Activated CD8-positive, alpha-beta memory T cell treated with anti-CD3 and anti-CD28 coated beads, Interleukin-2, amount 50 U/mL, for 4 hours (primary cell): ENCODE data around the gene SLC22A4.

ENCODE experiments used
- DNase-seq: peaks from one replicate; pipeline ENCODE4 v3.0.0-alpha.2; 2020

The SLC22A4 gene

DNA sequence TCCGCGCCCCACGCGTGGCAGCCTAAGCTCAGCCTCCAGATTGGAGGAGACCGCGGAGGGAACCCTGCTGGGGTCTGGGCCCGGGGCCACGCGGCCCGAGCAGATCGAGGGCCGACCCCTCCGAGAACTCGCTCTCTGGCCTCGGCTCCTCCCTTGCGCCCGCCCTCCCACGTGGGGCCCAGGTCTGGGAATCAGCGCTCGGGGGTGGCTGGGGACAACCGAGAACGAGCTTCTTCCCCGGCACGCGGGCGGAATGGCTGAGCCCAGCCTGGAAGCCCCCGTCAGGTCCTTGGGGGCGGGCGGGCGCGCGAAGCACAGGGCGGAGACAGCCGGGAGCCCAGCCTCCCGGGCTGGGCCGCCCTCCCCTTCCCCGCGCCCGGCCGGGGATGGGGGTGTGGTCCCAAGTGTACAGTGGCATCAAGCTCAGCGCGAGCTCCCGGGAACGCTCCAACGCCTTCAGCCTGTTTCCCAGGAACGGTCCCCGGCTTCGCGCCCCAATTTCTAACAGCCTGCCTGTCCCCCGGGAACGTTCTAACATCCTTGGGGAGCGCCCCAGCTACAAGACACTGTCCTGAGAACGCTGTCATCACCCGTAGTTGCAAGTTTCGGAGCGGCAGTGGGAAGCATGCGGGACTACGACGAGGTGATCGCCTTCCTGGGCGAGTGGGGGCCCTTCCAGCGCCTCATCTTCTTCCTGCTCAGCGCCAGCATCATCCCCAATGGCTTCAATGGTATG, at the start of gene SLC22A4:
SLC22A4 (plus strand) TSS at position 403 of the 736 bp plus-strand sequence; CDS start at position 626, 223 bp downstream.
- peak; percentile 83 for DNase-seq

DNA sequence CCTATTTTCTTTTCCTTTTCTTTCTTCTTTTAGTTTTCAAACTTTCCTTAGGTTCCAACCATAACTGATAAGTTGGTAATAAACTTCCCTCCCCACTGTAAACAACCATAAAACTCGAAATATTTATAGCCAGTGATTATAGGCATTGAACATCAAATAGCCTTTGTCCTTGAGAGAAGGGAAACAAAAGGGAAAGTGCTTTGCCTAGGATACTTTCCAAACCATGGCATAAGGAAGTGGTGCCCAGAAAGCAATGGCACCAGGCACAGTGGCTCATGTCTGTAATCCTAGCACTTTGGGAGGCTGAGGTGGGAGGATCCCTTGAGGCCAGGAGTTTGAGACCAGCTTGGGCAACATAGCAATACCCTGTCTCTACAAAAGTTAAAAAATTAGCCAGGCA, 48.6 kb upstream of the SLC22A4 start:
- DNase-seq, result no peak

DNA sequence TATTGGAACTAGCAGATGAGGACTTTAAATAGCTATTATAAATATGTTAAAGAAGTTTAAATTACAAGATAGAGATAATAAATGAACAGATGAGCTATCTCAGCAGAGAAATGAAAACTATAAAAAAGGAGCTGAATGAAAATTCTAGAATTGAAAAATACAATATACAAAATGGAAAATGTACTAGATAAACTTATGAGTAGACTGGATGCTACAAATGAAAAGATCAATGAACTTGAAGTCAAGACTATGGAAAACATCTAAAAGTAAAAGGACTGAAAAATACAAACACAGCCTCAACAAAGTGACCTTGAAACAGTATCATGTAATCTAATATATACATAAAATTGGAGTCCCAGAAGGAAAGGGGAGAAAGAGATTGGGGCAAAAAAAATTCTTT, 47.4 kb upstream of the SLC22A4 start:
- DNase-seq, result no peak

DNA sequence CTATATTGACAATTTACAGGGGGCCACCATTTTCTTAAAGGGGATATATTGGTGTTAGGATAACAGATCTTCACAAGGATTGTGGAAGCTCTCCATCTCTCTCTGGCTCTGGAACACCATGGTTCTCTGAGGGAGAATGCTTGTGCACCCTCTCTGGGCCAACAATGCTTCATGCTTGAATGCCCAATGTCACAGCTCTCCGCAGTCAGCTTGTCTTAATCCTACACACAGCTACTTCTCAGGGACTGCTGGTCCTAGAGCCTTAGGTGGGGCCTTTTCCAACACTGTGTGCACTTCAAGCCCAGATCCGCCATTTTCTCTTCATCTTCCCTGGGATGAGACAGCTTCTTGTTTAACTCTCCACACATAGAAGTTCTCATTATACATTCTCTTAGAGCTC, 43.6 kb upstream of the SLC22A4 start:
- DNase-seq, result no peak

DNA sequence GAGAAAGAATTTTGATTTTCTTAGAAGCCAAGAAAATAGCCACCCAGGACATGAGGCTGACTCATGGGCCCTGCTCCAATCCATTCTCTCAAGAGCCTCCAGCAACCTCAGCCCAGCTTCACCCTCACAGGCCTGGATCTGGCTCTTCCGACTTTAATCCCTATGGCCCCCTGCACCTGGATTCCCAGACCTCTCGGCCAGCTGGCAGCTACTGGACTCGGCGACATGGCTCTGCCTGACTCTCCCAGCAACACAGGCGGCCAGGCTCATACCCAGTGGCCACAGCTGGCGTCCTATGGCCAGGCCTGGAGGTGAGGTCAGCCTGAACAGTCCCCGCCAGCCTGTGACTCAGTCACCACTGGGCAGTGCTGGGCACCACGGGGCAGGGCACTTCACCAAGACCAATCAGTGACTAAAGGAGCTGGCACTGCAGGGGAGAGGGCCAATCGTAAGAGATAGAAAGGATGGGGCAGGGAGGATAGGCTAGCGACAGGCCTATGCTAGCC, 42.9 kb upstream of the SLC22A4 start:
- no peak for DNase-seq

DNA sequence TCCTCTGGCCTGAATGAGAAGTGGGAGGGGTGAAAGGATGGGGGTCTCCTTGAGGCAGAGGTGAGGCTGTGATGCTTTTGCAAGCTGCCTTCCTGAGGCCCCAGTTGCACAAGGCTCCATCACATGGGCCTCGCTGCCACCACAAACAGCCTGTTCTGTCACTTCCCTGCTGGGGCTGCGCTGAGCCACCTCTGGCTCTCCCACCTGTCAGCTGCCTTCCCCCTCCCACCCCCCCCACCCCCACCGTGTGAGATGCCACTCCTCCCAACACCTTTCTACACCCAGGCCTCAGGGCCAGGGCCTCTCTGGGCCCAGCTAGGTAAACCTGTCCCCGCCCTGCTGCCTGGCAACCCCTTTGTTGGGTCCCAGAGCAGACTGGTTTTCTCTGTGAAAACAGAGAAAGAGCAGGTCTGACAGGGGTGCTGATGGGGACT, 41.2 kb upstream of the SLC22A4 start:
- DNase-seq, result no peak

DNA sequence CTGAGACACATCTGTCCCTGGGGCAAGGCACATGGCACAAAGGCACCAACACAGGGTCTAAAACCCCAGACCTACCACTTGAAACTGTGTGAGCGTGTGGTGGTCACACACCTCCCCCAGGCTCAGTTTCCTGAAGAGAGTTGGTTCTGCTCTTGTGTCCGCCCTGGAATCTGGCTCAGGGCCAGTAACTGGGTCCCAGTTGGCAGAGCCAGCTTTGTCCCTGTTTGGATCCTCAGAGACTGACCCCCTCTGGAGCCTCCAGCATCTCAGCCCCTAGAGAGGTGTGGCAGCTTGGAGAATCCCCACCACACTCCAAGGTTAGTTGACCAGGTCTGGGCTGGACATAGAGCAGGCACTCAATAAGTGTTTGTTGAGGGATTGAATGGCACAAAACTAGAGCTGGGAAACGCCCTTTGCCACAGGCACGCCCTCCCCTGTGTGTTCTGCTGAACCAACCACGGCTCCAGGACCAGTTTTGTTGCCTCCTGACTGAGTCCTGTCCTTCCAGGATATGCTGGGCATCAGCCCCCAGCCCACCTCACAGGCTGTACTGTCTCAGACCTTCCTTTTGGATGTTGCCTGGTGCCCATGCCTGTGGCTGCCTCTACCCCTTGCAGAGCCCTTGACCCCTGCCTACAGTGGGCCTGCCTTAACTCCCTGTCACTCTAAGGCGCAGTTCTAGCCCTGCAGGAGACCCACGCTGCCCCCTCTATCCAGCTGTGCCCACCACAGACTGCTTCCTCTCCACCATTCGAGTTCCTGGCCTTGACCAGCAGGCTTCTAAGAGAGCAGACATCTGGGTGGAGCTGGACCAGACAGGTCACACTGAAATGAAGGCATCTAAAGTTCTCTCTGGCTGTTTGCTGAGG, 40.5 kb upstream of the SLC22A4 start:
- DNase-seq, result peak; percentile 10

DNA sequence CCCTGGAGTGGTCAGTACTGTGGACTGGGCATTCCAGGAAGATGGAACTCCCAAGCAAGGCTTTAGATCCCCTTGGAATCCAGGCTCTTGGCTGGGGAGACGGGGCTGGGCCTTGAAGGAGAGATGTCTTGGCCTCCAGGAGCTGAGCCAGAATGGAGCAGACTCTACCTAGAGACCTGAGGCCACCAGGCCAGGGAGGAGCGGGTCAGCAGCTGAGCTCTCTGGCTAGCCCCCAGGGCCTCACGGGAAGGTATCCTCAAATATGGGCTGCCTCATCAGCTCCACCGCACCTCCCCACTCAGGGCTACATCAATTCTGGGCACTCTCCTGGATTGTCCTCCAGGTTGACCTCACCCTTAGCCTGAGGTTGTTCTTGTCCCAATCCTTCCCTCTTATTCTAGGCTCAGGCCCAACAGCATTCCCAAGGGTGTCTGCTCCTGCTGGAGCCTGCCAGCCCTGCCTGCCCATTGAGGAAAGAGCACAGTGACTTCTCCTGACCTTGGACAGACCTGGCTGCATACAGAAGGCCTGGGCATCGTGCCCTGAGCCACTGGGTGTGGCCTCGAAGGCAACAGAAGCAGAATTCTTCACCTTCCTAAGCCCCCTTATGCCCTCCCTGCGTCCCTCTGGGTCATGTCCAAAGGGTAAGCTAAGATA, 39.7 kb upstream of the SLC22A4 start:
- DNase-seq, result no peak

DNA sequence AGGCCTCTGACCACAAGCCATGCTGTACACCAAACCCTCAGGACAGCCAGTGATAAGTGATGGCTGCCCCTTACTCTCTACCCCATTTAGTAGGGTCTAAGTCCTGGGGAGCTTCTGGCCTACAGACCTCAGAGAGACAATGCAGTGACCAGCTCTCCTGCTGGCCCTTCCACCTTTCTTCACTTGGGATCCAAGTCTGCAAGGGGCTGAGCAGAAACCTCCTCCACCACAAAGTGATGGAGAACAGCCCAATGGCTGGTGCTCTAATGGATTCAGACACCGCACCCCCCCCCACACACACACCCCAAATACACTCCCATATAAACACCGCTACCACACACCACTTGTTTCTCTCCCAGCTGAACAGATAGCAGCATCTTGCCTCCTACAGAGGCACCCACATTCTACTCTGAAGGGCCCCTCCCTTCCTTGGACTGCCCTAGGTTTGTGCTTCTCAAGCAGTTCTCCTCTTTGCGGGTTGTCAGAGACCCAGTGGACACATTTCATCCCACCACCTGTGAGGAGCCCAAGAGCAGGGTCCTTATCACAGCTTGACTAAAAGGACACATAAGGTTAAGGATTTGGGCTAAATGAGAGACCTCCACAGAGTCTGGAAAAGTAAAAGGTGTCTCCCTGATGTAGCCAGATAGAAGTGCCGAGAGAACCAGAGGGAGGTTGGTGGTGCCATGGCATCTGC, 38.0 kb upstream of the SLC22A4 start:
- no peak for DNase-seq

DNA sequence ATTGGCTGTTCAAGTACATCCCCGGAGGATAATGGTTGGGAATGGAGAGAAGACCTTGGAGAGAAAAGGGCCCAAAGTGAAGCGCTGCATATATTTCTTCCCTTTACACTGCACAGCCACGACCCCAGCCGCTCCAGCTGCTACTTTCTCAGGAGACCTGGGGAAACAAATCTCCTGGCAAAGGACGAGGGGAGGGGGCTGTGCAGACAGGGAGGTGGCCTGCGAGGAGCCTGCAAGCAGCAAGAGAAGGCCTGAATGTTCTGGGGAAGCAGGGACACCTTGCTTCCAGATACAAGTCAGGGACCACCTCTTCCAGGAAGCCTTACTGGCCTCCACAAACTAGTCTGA, 37.4 kb upstream of the SLC22A4 start:
- DNase-seq, result no peak

DNA sequence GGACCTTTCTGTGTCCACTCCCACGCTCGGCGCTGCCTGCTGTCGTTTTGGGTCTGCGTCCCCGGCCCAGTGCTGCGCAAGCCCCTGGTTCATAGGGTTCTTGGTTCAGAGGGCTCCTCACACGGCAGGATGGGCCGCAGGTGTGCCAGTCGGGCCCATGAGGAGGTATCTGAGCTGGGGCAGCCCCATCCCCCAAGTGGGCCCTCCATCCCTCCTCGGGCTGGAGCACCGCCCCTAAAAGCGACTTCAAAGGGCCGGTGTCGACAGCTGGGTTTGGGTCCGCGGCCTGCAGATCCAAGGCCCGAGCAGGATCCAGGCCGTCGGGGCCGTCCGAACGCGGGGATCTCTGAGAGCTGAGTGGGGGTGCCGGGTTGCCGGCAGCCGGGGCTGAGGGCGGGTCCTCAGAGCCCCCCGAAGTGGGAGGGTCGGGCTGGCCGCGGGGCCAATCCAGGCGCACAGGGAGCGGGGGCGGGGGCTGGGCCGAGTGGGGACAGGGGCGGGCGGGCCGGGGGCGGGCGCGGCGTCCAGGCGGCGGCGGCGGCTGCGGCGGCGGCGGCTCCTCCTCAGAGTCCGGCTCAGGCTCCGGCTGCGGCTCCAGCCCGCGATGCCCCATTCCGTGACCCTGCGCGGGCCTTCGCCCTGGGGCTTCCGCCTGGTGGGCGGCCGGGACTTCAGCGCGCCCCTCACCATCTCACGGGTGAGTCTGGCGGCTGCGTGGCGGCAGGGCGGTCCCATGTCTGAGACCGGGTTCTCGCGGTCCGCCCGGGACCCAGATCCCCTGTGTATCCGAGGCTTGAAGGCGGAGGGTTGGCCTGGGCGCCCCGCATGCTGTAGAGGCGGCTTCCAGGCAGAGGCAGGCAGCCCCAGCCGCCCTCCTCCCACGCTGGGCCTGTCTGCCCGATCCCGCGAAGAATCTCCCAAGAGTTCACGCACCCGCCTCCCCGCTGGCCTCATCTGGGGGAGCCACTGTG, 36.8 kb upstream of the SLC22A4 start, which contains the start of gene PDLIM4:
PDLIM4 (plus strand) TSS at position 566 of the 971 bp plus-strand sequence; CDS start at position 605, 39 bp downstream.
- DNase-seq, result peak; percentile 13

DNA sequence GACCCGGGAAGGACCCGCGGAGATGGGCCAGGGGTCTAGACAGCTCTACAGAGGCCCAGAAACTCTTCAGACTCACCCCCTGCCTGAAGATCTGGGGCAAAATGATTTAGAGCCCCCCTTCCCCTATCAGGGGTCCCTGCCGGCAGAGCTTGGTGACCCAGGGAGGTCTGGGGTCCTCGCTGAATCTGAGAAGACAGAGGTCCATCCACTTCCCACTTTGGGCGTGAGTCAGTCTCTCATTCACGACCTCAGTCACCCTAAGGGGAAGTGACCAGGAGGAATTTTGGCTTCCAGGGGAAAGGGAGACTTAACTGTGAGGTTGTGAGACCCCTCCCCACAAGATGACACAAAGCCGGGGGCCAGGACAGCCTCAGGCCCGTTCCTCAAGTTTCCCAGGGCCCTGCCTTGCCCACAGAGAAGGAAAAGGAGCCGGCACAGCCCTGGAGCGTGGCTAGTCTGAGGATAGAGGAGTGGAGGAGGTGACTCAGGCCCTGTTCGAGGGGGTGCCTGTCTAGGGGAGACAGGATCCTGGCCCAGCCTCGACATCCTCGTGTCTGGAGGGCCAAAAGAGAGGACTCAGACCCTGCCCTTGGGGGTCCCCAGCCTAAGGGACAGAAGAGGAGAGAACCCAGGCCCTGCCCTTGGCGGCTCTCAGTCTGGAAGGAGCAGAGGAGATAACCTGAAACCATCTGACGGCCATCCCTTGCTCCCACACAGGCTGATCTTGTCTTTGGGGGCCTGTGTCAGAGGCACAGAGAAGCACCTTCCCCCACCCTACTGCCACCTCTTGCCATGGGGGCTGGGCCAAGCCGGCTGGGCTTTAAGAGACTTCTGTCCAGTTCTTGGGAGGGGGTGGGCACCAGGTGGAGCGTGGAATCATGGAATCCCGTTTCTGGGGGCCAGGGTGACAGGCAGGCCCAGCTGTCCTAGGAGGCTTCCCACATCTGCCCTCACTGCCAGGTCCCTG, 35.8 kb upstream of the SLC22A4 start:
- peak; percentile 14 for DNase-seq

DNA sequence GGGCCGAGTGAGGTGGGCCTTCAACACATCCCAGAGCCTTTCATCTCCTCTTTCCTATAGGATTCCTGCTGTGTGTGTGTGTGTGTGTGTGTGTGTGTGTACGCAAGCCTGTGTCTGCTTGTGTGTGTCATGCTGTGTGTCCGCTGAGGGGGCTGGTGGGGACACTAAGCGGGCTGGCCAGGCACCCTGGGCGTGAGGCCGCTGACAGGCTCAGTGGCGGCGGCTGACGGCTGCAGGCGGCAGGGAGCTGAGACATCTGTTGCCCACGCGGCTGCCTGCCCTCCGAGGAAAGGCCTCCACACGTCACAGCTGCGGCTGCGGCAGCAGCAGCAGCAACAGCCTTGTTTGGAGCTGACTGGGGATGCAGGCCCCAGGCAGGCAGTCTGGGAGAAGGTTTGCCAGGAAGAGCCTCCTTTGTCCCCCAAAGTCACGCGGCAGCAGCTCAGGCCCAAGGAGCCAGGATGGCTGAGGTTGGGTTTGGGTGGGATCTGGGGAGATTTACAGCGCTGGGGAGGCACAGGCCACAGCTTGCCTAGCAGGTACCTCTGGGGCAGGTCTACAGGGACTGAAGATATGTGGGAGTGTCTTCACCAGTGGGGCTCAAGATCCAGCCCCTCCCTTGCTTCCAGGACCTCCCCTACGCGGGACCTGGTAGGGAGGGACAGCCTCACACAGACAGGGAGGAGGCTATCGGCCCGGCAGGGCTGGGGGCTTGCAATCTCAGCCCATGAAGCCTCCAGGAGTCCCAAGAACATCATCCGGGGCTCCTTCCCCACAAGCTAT, 34.9 kb upstream of the SLC22A4 start:
- peak; percentile 9 for DNase-seq

DNA sequence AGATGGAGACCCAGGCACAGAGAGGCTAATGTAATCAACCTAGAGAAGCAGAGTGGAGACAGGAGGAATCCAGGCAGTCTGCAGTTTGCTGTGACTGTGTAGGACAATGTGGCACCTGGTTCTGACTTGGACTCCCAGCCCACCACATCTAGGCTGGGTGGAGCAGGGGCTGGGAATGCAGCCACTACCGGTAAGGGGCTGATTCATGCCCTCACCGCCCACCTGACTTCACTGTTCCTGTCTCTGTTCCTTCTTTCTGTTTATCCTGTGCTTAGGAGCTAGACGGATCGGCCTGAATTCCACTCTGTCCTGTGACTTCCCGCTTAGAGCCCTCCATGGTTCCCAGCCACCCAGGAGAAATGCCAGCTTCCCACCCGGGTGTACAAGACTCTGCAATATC, 34.1 kb upstream of the SLC22A4 start:
- peak; percentile 11 for DNase-seq

DNA sequence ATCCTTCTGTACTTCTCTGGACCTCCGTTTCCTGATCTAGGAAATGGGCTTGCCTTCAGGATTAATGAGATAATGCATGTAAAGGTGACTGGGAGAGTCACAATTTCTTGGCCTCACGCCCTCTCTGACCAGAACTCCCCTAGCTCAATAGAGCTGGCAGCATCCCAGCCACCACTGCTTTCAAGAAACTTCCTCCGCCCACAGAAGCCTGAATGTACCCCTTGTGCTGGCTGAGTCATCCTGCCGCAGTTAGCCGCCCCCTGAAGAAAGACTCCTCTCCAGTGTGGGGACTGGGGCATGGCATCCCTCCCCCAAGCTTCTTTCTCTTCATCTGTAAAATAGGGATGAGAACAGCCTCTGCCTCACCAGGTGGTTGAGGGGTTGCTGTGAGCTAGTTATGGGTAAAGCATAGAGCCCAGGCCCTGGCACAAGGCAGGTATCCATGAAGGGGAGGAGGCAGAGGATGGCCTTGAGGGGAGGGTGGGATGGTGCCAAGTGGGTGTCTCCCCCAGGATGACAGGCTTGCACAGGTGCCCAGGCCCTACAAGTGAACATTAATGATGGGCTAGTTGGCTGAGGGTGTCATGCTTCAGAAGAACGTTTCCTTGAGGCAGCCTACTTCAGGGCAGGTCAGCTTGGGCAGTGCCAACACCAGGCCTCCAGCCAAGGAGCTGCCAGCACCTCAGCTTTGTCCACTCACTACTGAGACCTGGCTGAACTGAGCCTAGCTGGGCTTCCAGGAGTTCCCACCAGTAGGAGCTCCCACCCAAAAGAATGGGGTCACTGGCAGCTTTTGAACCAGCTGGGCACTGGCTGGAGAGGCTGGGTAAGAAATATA, 33.3 kb upstream of the SLC22A4 start:
- DNase-seq, result peak; percentile 53

DNA sequence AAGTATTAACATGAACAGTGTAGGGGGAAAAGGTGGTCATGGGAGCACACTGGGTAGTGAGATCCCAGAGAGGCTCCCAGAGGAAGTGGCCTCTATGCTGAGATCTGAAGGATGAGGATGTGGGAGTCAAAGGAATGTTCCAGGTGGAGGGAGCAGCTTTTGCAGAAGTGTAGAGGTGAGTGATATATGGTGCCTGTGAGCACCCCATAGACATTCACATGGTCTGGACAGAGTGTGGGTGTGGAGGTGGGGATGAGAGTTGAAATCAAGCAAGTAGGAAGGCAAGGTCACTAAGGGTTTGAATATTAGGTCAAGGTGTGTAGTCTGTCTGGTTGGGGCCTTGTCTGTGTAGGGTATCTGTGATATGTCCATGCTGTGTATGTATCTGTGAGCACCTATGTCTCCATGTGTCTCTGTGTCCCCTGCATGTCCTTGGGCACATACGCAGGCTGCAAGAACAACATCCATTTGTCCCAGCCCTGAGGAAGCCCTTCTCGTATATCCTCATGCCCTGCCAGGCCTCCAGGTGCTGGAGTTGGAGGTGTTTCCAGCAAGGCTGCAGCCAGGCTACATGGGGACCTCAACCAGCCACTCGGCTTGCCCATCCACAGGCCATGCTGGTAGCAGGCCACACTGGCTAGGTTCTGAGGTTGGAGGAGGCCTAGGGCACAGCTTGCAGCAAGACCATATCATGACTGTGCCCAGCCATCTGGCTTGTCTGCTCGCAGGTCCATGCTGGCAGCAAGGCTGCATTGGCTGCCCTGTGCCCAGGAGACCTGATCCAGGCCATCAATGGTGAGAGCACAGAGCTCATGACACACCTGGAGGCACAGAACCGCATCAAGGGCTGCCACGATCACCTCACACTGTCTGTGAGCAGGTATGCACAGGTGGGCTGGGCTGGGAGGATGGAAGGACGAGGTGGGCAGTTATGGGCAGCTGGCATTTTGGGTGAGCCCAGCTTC, 32.0 kb upstream of the SLC22A4 start:
- DNase-seq, result peak; percentile 12
